ENCODE measurements around the gene SLC2A2.

GRCh38 chr3:171028779-171029232 is 2.3 kb upstream of the SLC2A2 start:
- TF ChIP-seq POLR2A (IDR thresholded peaks at IDR 0.05; ENCODE audit: low read length), result no peak
- TF ChIP-seq GATA1 (IDR thresholded peaks at IDR 0.05; ENCODE audit: low read depth, low read length), result no peak

Data from erythroblast (primary cell).